HG03175 (cell line): Measurements from ENCODE around the gene ACSF2.

Source experiments
- ATAC-seq: cut with Tn5 transposase; IDR thresholded peaks from one replicate; pipeline ENCODE4 v1.9.1; 2021; ENCODE audit warnings: mild to moderate bottlenecking, moderate library complexity; ENCODE audit not compliant: unreplicated experiment

The ACSF2 gene

GRCh38 chr17:50439008-50439407 lies 13.0 kb downstream of the ACSF2 start:
- no peak for ATAC-seq

GRCh38 chr17:50440172-50440837 lies 14.3 kb downstream of the ACSF2 start:
- no peak for ATAC-seq

DNA sequence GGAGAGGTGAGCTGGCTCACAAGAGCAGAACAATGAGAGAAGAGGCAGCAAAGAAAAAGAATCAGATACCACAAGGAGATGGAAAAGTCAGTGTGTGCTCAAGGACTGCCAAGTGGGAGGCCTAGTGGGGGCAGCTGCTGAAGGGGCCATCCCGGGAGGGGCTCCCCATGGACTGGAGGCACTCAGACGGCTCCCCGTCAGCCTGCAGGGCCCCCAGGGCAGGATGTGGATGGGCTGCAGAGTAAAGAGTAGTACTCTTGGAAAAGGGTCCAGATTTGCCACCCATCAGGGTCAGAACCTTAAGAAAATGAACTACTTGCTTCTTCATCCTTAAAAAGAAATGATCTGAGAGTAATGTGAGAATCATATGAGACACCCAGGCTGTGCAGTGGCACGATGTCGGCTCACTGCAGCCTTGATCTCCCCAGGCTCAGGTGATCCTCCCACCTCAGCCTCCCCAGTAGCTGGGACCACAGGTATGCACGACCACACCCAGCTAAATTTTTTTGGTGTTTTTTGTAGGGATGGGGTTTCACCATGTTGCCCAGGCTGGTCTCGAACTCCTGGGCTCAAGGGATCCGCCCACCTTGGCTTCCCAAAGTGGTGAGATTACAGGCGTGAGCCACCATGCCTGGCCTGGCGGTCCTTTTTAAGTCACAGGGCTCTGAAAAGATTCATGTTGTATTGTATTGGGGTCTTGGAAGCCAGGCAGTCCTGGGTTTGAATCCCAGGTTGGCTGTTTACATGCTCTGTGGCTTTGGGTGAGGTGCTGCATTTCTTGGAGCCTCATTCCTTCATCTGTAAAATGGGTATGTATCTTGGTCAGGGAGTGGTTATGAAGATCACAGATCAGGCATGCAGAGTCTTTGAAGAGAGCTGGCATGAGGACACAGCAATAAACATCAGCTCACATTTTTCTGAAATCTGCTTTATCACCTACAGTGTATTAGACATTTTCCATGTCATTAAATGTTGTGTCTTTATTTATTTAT lies 15.1 kb downstream of the ACSF2 start:
- ATAC-seq, result no peak

DNA sequence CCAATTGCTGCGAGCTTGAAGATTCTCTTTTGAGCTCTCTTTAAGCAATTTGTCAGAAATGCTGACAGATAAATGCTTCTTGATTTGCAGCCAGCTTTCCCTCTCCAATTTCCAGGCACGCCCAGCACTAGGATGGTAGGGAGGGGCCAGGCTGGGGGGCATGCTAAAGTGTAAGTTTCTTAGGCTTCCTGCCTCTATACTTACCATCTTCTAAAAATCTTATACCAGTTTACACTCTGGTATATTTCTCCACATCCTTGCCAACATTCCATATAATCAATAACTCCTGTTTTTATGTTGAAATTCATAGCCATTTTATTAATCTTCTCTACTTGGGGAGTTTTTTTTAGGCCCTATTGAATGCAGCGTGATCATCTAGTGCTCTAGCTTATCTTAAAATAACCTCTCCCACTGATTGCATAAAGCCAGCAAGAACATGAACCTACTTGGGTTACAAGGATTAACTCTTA lies 17.5 kb downstream of the ACSF2 start:
- no peak for ATAC-seq

- no peak for ATAC-seq
Observed at GRCh38 chr17:50444841-50445715, 19.1 kb downstream of the ACSF2 start.

- no peak for ATAC-seq
Observed at GRCh38 chr17:50445730-50446325, 19.8 kb downstream of the ACSF2 start.

- no peak for ATAC-seq
Observed at GRCh38 chr17:50447870-50448595, 22.0 kb downstream of the ACSF2 start.

- no peak for ATAC-seq
Observed at GRCh38 chr17:50448643-50449042, 22.6 kb downstream of the ACSF2 start.

DNA sequence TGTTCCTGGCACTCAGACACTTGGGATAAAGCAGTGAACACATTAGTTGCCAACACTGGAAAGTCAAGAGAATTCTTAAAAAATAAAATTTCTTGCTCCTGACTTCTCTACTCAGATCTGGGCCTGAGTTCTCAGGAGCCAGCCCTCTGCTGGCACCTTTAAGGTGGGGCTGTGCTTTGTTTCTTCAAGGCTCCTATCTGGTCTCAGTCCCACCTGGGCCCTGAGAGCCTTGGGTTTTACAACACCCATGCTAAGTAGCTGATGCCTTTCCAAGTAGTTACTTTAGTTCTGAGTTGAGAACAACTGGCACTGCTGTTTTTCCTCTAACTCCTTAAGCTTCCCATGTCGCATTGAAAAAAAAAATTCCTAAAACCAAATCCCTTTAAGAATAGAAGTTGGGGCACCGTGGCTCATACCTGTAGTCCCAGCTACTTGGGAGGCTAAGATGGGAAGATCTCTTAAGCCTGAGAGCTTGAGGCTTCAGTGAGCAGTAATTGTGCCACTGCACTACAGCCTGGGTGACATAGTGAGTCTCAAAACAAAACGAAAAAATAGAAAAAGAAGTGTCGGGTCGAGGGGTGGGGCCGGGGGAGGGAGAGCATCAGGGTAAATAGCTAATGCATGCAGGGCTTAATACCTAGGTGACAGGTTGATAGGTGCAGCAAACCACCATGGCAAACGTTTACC lies 26.1 kb downstream of the ACSF2 start:
- ATAC-seq, result no peak

DNA sequence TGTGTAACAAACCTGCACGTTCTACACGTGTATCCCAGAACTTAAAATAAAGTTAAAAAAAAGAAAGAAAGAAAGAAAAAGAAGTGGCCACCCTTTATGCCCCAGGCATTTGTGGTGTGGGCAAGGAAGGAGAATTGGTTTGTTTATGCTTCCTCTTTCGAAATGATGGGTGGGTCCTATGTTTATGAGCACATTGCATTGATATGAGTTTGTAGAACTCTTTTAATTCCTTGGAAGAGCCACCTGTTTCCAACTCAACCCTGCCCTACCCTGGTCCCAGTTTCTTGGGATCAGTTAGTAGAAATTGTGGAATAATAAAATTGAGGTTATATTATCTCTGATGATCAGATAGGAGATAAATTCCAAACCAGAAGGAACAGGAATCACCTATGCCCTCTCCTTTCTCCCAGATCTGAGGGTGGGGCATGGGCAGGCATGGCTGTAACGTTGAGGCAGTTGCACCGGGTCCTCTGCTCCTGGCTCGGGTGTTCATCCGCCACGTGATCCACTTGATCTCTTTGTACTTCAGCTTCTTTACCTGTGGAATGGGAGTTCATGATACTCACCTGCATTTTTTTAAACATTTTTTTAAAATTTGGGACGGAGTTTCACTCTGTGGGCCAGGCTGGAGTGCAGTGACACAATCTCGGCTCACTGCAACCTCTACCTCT lies 26.7 kb downstream of the ACSF2 start:
- no peak for ATAC-seq

DNA sequence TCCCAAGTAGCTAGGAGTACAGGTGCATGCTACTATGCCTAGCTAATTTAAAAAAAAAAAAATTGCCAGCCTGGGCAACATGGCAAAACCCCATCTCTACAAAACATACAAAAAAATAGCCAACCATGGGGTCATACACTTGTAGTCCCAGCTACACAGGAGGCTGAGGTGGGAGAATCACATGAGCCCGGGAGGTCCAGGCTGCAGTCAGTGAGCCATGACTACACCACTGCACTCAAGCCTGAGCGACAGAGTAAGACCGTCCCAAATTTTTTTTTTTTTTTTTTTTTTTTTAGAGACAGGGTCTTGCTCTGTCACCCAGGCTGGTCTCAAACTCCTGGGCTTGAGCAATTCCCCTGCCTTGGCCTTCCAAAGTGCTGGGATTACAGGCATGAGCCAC lies 27.9 kb downstream of the ACSF2 start:
- ATAC-seq, result no peak

DNA sequence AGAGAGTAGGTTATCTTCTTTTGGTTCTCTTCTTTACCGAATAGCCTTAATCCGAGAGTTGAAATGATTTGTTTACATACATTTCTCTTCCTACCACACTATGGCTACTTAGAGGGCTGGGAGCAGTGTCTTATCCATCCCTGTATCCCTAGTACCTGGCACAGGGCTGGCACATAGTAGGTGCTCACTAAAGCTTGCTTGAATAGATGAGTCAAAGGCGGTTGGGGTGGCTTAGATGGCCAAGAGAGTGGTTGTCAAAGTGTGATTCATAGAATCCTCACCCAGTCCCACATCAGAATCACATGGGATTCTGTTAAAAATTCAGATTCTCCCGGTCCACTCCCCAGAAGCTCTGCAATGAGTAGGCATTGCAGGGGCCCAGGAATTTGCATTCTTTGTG lies 31.6 kb downstream of the ACSF2 start:
- no peak for ATAC-seq

GRCh38 chr17:50458270-50458669 lies 32.3 kb downstream of the ACSF2 start:
- ATAC-seq, result no peak

GRCh38 chr17:50458701-50459676 lies 33.0 kb downstream of the ACSF2 start:
- ATAC-seq, result no peak

DNA sequence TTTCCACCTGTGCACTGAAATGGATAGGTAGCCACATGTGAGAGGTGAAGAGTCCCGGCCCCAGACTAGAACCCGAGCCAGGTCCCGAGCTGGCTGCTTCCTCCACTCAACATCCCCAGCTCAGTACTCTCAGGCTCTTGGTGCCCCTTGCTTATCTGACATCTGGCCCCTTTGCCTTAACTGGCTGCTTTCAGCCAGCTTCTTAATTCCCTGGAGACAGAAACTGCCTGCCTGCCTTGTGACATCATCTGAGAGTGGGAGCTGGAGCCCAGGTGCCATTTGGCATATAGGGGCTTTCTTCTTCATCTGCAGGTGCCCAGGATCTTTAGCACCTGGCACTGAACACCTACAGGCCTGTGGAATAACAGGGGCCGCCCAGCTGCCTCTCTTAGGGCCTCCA lies 33.7 kb downstream of the ACSF2 start:
- no peak for ATAC-seq

DNA sequence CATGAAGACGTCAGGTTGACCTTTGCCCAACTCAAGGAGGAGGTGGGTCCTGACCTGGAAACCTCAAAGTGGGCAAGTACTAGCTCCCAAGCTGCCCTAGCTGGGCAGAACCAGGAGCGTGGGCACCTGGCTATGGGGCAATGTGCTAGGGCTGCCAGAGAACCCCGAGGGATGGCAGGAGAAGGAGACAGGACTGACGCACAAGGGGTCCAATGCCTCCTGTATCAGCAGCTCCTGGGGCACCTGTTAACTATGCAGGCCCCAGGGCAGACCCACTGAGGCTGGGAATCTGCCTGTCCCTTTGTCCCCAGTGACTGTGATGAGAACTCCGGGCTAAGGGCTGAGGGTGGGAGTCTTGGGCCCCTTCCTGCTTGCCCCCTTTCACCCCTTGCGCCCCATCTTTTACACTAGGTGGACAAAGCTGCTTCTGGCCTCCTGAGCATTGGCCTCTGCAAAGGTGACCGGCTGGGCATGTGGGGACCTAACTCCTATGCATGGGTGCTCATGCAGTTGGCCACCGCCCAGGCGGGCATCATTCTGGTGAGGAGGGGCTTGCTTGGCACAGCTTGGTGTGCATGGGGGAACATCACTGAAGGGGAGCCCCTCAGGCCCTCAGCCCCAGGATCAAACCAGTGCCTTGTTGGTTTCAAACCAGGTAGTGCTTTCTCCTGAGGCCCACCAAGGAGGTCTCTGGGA lies 35.0 kb downstream of the ACSF2 start:
- no peak for ATAC-seq

DNA sequence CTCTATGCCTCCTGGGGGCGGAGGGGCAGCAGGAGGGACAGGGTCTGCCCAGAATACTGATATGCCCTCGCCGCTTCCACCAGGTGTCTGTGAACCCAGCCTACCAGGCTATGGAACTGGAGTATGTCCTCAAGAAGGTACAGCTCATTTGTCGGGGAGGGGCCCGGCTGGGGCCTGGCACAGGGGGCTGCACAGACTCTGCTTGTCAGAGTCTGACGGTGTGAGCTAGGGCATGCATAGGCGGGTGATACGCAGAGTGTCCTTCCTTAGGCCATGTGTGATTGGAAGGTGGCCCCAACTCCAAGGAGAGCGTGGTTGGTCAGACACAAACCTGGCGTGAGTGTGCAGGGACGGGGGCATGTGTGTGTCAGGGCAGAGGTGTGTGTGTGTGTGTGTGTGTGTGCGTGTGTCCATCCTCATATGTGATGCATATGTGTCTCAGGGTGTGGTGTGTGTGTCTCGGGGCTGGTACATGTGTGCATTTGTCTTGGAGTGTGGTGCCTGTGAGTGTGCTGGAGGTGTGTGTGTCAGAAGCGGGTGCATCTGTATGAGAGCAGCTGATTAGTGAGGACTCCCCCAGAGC lies 35.6 kb downstream of the ACSF2 start:
- no peak for ATAC-seq
